CD14-positive monocyte (primary cell): ENCODE results near the gene UBE2L3. TPM values are rescaled to one million over a fixed set of nuclear protein-coding genes. Genes with fewer than 3 reads are reported as not detected.

Source experiments
- DNase-seq, 3 donors: peaks; one replicate each; pipeline ENCODE4 v3.0.0-alpha.2; 2011 to 2022
- H2AFZ ChIP-seq: 2 replicates; pipeline ENCODE4 v1.6.0; 2012; ENCODE audit warnings: mild to moderate bottlenecking, low read depth, low read length, inconsistent platforms; ENCODE audit not compliant: insufficient read depth, poor library complexity, severe bottlenecking
- H3K27ac ChIP-seq, 2 donors: 1 replicate in 1 of 2; 2 replicates in 1 of 2; pipeline ENCODE4 v1.5.1; 2012 to 2013; ENCODE audit warnings: low read length in 2 of 2, control low read depth in 1 of 2, inconsistent platforms in 1 of 2, low read depth in 1 of 2, mild to moderate bottlenecking in 1 of 2
- H3K27me3 ChIP-seq, 2 donors: one replicate each; pipeline versions ENCODE4 v1.6.0 to v1.6.1; 2011 to 2013; ENCODE audit warnings: low read length in 2 of 2; ENCODE audit not compliant: control insufficient read depth in 2 of 2, insufficient read depth in 2 of 2
- H3K36me3 ChIP-seq, 2 donors: replicated peaks in 1 of 2; 1 replicate in 1 of 2; 2 replicates in 1 of 2; pipeline versions ENCODE4 v1.5.1 to v1.6.1; 2012 to 2013; ENCODE audit warnings: low read length in 2 of 2, control low read depth in 1 of 2, inconsistent platforms in 1 of 2, mild to moderate bottlenecking in 1 of 2; ENCODE audit not compliant: insufficient read depth in 2 of 2, control insufficient read depth in 1 of 2
- H3K4me1 ChIP-seq, 2 donors: 1 replicate in 1 of 2; 2 replicates in 1 of 2; pipeline versions ENCODE4 v1.5.1 to v1.6.1; 2012 to 2013; ENCODE audit warnings: low read length in 2 of 2, control low read depth in 1 of 2, inconsistent platforms in 1 of 2, mild to moderate bottlenecking in 1 of 2, moderate library complexity in 1 of 2; ENCODE audit not compliant: insufficient read depth in 2 of 2, control insufficient read depth in 1 of 2
- H3K4me2 ChIP-seq: replicated peaks from 2 replicates; pipeline ENCODE3; 2012; ENCODE audit warnings: low read length, moderate library complexity, mild to moderate bottlenecking; ENCODE audit not compliant: poor library complexity, severe bottlenecking; ENCODE audit errors: extremely low read depth
- H3K4me3 ChIP-seq, 3 experiments: fragments of 200-600 bp in 1 of 3; sonication (generic) in 1 of 3; replicated peaks in 1 of 3; 1 replicate in 2 of 3; 2 replicates in 1 of 3; pipeline ENCODE4 v1.5.1; 2011 to 2013; ENCODE audit warnings: low read length in 3 of 3, mild to moderate bottlenecking in 3 of 3, control low read depth in 2 of 3, low read depth in 2 of 3, inconsistent platforms in 1 of 3, moderate library complexity in 1 of 3
- H3K79me2 ChIP-seq: 2 replicates; pipeline ENCODE4 v1.6.0; 2012; ENCODE audit warnings: mild to moderate bottlenecking, control low read depth, inconsistent platforms, low read length, moderate library complexity; ENCODE audit not compliant: insufficient read depth
- H3K9ac ChIP-seq: 2 replicates; pipeline ENCODE4 v1.6.0; 2017; ENCODE audit warnings: low read length, mild to moderate bottlenecking; ENCODE audit not compliant: insufficient read depth, poor library complexity, severe bottlenecking
- H3K9me3 ChIP-seq, 2 donors: replicated peaks in 1 of 2; 1 replicate in 1 of 2; 2 replicates in 1 of 2; pipeline versions ENCODE4 v1.5.1 to v1.6.1; 2012 to 2013; ENCODE audit warnings: low read length in 2 of 2, control low read depth in 1 of 2; ENCODE audit not compliant: control insufficient read depth in 1 of 2, insufficient read depth in 1 of 2
- H4K20me1 ChIP-seq: 2 replicates; pipeline ENCODE4 v1.6.0; 2012; ENCODE audit warnings: mild to moderate bottlenecking, low read length, control low read depth, moderate library complexity; ENCODE audit not compliant: insufficient read depth
- H3K27ac Mint-ChIP-seq, 7 donors: one replicate each; pipeline ENCODE4 v1.8.0; 2020; ENCODE audit warnings: mild to moderate bottlenecking in 7 of 7, mixed read lengths in 7 of 7, moderate library complexity in 6 of 7, inconsistent platforms in 2 of 7
- H3K27me3 Mint-ChIP-seq, 3 donors: one replicate each; pipeline ENCODE4 v1.8.0; 2021 to 2022; ENCODE audit warnings: low read depth in 3 of 3, mild to moderate bottlenecking in 3 of 3, mixed read lengths in 3 of 3, moderate library complexity in 3 of 3, inconsistent platforms in 1 of 3
- H3K36me3 Mint-ChIP-seq, 2 donors: one replicate each; pipeline ENCODE4 v1.8.0; 2020; ENCODE audit warnings: mixed read lengths in 2 of 2, inconsistent platforms in 1 of 2, mild to moderate bottlenecking in 1 of 2
- H3K4me1 Mint-ChIP-seq: one replicate; pipeline ENCODE4 v1.8.0; 2020; ENCODE audit warnings: mild to moderate bottlenecking, mixed read lengths
- H3K4me3 Mint-ChIP-seq, 2 donors: one replicate each; pipeline ENCODE4 v1.8.0; 2020; ENCODE audit warnings: mild to moderate bottlenecking in 2 of 2, mixed read lengths in 2 of 2, moderate library complexity in 1 of 2
- H3K9me3 Mint-ChIP-seq, 7 donors: one replicate each; pipeline ENCODE4 v1.8.0; 2020 to 2022; ENCODE audit warnings: mixed read lengths in 7 of 7, mild to moderate bottlenecking in 6 of 7, moderate library complexity in 6 of 7, inconsistent platforms in 2 of 7
- WGBS: methylation state at CpG from one replicate; pipeline ENCODE4 v1.1.5; 2013; ENCODE audit warnings: missing lambda C conversion rate; ENCODE audit not compliant: insufficient coverage; 5-methylcytosine and 5-hydroxymethylcytosine counted together
- intact Hi-C, 2 donors: fragments of 100-400 bp; cut with micrococcal nuclease; formaldehyde crosslinking; loops; one replicate each; pipeline versions ENCODE4 v1.15.0 to v1.15.1; 2023
- polyA plus RNA-seq, 3 donors: library from polyadenylated mRNA; depleted of rRNA in 1 of 3; unstranded in 2 of 3; stranded (reverse) in 1 of 3; fragments of 300-500 nt in 2 of 3; fragments of >200 nt in 1 of 3; fragmentation: Illumina TruSeq in 2 of 3; gene quantifications; 1 replicate in 2 of 3; 2 replicates in 1 of 3; pipeline ENCODE4 v1.2.3, GENCODE V29; 2012 to 2021
- TF ChIP-seq, protein P1 (sequence below): fragments of 200-600 bp; IDR thresholded peaks from one replicate; pipeline ENCODE4 v1.8.0; 2022; ENCODE audit warnings: antibody characterized with exemption, mild to moderate bottlenecking

Gene UBE2L3
- polyA plus RNA-seq, 3 donors, result 19.6 to 88.9 (median 69.6) TPM

DNA sequence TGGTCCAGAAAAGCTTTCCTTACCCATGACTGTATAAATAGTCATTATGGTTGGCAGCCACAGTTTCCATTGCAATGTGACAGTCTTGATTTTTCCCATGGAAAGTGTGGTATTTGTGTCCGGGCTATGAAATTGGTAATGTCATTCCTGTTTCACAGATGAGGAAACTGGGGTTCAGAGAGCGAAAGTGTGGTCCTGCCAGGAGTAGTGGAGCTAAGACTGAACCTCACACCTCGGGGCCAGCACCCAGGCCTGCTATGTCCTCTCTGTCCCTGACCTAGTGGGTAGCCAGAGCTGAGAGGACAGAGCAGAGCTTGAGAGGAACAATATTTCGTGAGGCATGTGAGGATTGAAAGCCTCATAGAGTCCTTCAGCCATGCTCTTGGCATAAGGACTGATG lies 63.5 kb downstream of the UBE2L3 start:
- H3K27ac Mint-ChIP-seq, result no peak overlapping the region
- H2AFZ ChIP-seq, result no peak overlapping the region
- H3K4me3 Mint-ChIP-seq, result no peak overlapping the region
- H3K27ac ChIP-seq, result no peak overlapping the region
- H3K4me1 Mint-ChIP-seq, result peaks cover 21% of the 10 kb centered on the region
- peaks cover 6 to 19% of the 10 kb centered on the region in 2 donors for H3K36me3 ChIP-seq
- H3K27me3 ChIP-seq, result no peaks in the 10 kb centered on the region
- peaks cover 12 to 35% of the 10 kb centered on the region in 2 donors for H3K4me1 ChIP-seq
- intact Hi-C loops, result no loop called here
- no peak overlapping the region for H3K4me2 ChIP-seq
- H3K27me3 Mint-ChIP-seq, result peaks cover 0 to 2% (median 1%) of the 10 kb centered on the region in 3 donors
- H4K20me1 ChIP-seq, result peaks cover 35% of the 10 kb centered on the region
- no peak overlapping the region for H3K4me3 ChIP-seq
- peaks cover 38% of the 10 kb centered on the region for H3K79me2 ChIP-seq
- H3K9ac ChIP-seq, result no peak overlapping the region
- TF ChIP-seq, protein P1, sequence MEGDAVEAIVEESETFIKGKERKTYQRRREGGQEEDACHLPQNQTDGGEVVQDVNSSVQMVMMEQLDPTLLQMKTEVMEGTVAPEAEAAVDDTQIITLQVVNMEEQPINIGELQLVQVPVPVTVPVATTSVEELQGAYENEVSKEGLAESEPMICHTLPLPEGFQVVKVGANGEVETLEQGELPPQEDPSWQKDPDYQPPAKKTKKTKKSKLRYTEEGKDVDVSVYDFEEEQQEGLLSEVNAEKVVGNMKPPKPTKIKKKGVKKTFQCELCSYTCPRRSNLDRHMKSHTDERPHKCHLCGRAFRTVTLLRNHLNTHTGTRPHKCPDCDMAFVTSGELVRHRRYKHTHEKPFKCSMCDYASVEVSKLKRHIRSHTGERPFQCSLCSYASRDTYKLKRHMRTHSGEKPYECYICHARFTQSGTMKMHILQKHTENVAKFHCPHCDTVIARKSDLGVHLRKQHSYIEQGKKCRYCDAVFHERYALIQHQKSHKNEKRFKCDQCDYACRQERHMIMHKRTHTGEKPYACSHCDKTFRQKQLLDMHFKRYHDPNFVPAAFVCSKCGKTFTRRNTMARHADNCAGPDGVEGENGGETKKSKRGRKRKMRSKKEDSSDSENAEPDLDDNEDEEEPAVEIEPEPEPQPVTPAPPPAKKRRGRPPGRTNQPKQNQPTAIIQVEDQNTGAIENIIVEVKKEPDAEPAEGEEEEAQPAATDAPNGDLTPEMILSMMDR, result no peak
- DNase-seq, result no peak
- WGBS, result 94% methylated on average over 4 of the region's 4 CpGs
- peaks cover 0 to 6% of the 10 kb centered on the region in 2 donors for H3K9me3 ChIP-seq
- H3K9me3 Mint-ChIP-seq, result peaks cover 0 to 8% (median 3%) of the 10 kb centered on the region in 7 donors
- peaks cover 5 to 20% of the 10 kb centered on the region in 2 donors for H3K36me3 Mint-ChIP-seq

DNA sequence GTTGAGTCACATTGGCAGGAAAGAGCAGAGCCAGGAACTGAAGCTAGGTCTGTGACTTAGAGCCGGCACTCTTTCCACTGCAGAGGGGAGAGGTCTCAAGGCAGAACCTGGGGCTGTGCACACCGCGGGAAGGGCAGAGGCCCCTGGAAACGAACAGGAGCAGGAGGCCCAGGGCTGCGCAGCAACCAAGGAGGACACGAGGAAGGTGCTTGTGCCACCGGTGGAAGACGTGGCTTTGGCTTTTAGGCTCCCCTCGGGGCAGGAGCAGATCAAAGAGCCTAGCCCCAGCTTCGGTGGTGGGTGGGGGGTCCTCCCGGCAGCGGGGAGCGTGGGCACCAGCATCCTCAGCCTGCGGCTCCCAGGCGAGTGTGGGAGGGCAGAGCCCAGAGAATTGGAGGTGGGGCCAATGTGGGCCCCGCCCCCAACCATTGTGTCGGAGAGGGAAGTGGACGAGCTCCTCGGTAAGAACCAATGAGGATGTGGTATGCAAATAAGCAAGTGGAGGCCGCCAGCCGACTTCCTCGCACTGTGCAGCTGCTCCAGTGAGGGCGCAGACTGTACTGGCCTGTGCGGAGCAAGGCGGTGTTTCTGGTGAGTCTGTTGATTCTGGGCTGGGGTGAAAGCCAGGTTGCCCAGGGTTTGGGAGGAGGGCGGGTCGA lies 64.9 kb downstream of the UBE2L3 start, which contains the start of gene CCDC116:
CCDC116 (plus strand) TSS at position 524 of the 659 bp plus-strand sequence. CDS start 422 bp downstream, outside the sequence.
- H3K9me3 ChIP-seq, result peaks cover 0 to 6% of the 10 kb centered on the region in 2 donors
- H2AFZ ChIP-seq, result no peak within 1 kb of the TSS
- H3K4me2 ChIP-seq, result no peak within 1 kb of the TSS
- peak; percentile 73 to 81 (median 75) for DNase-seq
- no peak within 1 kb of the TSS for H3K9ac ChIP-seq
- H3K4me1 Mint-ChIP-seq, result peaks cover 13% of the 10 kb centered on the region
- TF ChIP-seq, protein P1, result no peak
- H3K9me3 Mint-ChIP-seq, result peaks cover 0 to 8% (median 3%) of the 10 kb centered on the region in 7 donors
- WGBS, result 75% methylated on average over 25 of the region's 27 CpGs
- H3K4me3 Mint-ChIP-seq, result peak within 1 kb of the TSS in 1 of 2 donors; percentile 47
- H4K20me1 ChIP-seq, result peaks cover 22% of the 10 kb centered on the region
- H3K27me3 Mint-ChIP-seq, result peaks cover 0 to 2% (median 1%) of the 10 kb centered on the region in 3 donors
- H3K4me3 ChIP-seq, result no peak within 1 kb of the TSS
- H3K27me3 ChIP-seq, result no peaks in the 10 kb centered on the region
- H3K27ac ChIP-seq, result no peak within 1 kb of the TSS
- peaks cover 6 to 9% of the 10 kb centered on the region in 2 donors for H3K36me3 ChIP-seq
- H3K79me2 ChIP-seq, result peaks cover 25% of the 10 kb centered on the region
- H3K27ac Mint-ChIP-seq, result peak within 1 kb of the TSS in 2 of 7 donors; percentile 35 to 66
- H3K36me3 Mint-ChIP-seq, result peaks cover 5 to 10% of the 10 kb centered on the region in 2 donors
- intact Hi-C loops, result no loop called here
- peaks cover 11 to 27% of the 10 kb centered on the region in 2 donors for H3K4me1 ChIP-seq
